Natural killer cell (primary cell): ENCODE measurements around the gene FANCB. TPM values are rescaled to one million over a fixed set of nuclear protein-coding genes. Genes with fewer than 3 reads are reported as not detected.

Experiments
- ATAC-seq, 3 donors: fragments of 150-1000 bp in 2 of 3; fragments of 200-7000 bp in 1 of 3; cut with Tn5 transposase; 1 replicate in 1 of 3; 2 replicates in 2 of 3; pipeline ENCODE4 v1.10.0; 2021; ENCODE audit warnings: mild to moderate bottlenecking in 2 of 3, moderate library complexity in 2 of 3
- DNase-seq, 2 donors: peaks; one replicate each; pipeline versions ENCODE4 v3.0.0 to v3.0.0-alpha.2; 2013 to 2021; ENCODE audit warnings: mixed read lengths in 1 of 2
- H3K27ac ChIP-seq: one replicate; pipeline ENCODE4 v1.5.1; 2013; ENCODE audit warnings: mild to moderate bottlenecking, low read length
- H3K27me3 ChIP-seq: one replicate; pipeline ENCODE4 v1.6.1; 2013; ENCODE audit warnings: low read length; ENCODE audit not compliant: control insufficient read depth, insufficient read depth
- H3K36me3 ChIP-seq: one replicate; pipeline ENCODE4 v1.6.1; 2013; ENCODE audit warnings: low read length; ENCODE audit not compliant: control insufficient read depth, insufficient read depth
- H3K4me1 ChIP-seq: one replicate; pipeline ENCODE4 v1.6.1; 2013; ENCODE audit warnings: low read length; ENCODE audit not compliant: control insufficient read depth, insufficient read depth
- H3K4me3 ChIP-seq: one replicate; pipeline ENCODE4 v1.5.1; 2013; ENCODE audit warnings: low read length
- H3K9me3 ChIP-seq: one replicate; pipeline ENCODE4 v1.6.1; 2013; ENCODE audit warnings: low read length; ENCODE audit not compliant: control insufficient read depth, insufficient read depth
- H3K27ac Mint-ChIP-seq, 2 donors: one replicate each; pipeline ENCODE4 v1.8.0; 2022; ENCODE audit warnings: mild to moderate bottlenecking in 2 of 2, mixed read lengths in 2 of 2, moderate library complexity in 1 of 2
- H3K27me3 Mint-ChIP-seq, 2 donors: one replicate each; pipeline ENCODE4 v1.8.0; 2022; ENCODE audit warnings: low read depth in 2 of 2, mixed read lengths in 2 of 2
- H3K36me3 Mint-ChIP-seq: one replicate; pipeline ENCODE4 v1.8.0; 2022; ENCODE audit warnings: mixed read lengths
- H3K4me1 Mint-ChIP-seq, 2 donors: one replicate each; pipeline ENCODE4 v1.8.0; 2022; ENCODE audit warnings: mixed read lengths in 2 of 2
- H3K4me3 Mint-ChIP-seq: one replicate; pipeline ENCODE4 v1.8.0; 2022; ENCODE audit warnings: mild to moderate bottlenecking, moderate library complexity, mixed read lengths
- H3K9me3 Mint-ChIP-seq, 2 donors: one replicate each; pipeline ENCODE4 v1.8.0; 2022; ENCODE audit warnings: mixed read lengths in 2 of 2
- CTCF ChIP-seq: fragments of 200-600 bp; IDR thresholded peaks from one replicate; pipeline ENCODE4 v1.8.0; 2022; ENCODE audit warnings: antibody characterized with exemption
- WGBS: methylation state at CpG from one replicate; pipeline ENCODE4 v1.1.7; 2013; ENCODE audit warnings: missing lambda C conversion rate; ENCODE audit not compliant: insufficient coverage; 5-methylcytosine and 5-hydroxymethylcytosine counted together
- intact Hi-C: fragments of 100-400 bp; cut with micrococcal nuclease; formaldehyde crosslinking; loops from one replicate; pipeline ENCODE4 v1.14.2; 2022
- total RNA-seq, 4 donors: library from RNA; stranded (reverse); fragments of 120-200 nt in 1 of 4; gene quantifications; one replicate each; pipeline versions ENCODE4 v1.2.3 to v1.2.4, GENCODE V29; 2013 to 2022

The FANCB gene
- total RNA-seq, 3 donors from 2014 or later (not counting 1 experiment from before 2014, with no cell fraction given): 6.0 to 9.3 (median 7.8) TPM

GRCh38 chrX:14802943-14803710 lies 69.7 kb downstream of the FANCB start:
- H3K4me1 Mint-ChIP-seq: no peaks in the 10 kb centered on the region
- H3K27me3 Mint-ChIP-seq: no peaks in the 10 kb centered on the region
- H3K4me1 ChIP-seq: no peaks in the 10 kb centered on the region
- H3K27ac ChIP-seq: no peak overlapping the region
- no peaks in the 10 kb centered on the region for H3K27me3 ChIP-seq
- no peak overlapping the region for H3K4me3 Mint-ChIP-seq
- no peaks in the 10 kb centered on the region for H3K9me3 ChIP-seq
- intact Hi-C loops: no loop called here
- peaks cover 6 to 7% of the 10 kb centered on the region in 2 donors for H3K9me3 Mint-ChIP-seq
- no peak overlapping the region for H3K27ac Mint-ChIP-seq
- no peak for TF ChIP-seq CTCF
- no peaks in the 10 kb centered on the region for H3K36me3 Mint-ChIP-seq
- H3K36me3 ChIP-seq: no peaks in the 10 kb centered on the region
- DNase-seq (no peak), ATAC-seq (no peak)
- H3K4me3 ChIP-seq: no peak overlapping the region
- WGBS: no CpG with 5 or more reads among the region's 1 CpG

DNA sequence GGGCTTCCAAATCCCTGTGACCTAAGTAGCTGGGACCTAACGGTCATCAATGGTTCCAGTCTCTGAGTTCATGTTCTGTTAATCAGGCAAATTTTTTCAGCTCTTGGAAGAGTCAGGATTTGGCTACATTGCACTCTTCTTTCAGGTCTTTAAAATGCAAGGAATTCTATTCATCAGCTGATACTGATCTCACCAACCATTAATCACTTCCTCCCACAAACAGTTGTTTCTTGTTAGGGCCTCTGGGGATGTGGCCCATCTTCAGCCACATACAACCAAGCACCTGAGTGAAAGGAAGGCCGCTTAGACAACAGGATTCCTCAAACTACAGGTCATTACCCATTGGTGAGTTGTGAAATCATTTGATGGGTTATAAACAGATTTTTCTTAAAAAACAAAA lies 71.7 kb downstream of the FANCB start:
- H3K4me3 ChIP-seq: no peak overlapping the region
- H3K27me3 ChIP-seq: no peaks in the 10 kb centered on the region
- no peaks in the 10 kb centered on the region for H3K36me3 ChIP-seq
- Mint-ChIP-seq H3K36me3 (no peaks in the 10 kb centered on the region), H3K27ac (no peak overlapping the region), H3K27me3 (no peaks in the 10 kb centered on the region), H3K4me1 (no peaks in the 10 kb centered on the region), H3K4me3 (no peak overlapping the region), H3K9me3 (peaks cover 6% of the 10 kb centered on the region in 2 donors)
- DNase-seq: no peak
- no peaks in the 10 kb centered on the region for H3K9me3 ChIP-seq
- H3K27ac ChIP-seq: no peak overlapping the region
- TF ChIP-seq CTCF: no peak
- no peaks in the 10 kb centered on the region for H3K4me1 ChIP-seq
- 93% methylated on average over 1 of the region's 2 CpGs for WGBS
- intact Hi-C loops: no loop called here
- ATAC-seq: no peak

DNA sequence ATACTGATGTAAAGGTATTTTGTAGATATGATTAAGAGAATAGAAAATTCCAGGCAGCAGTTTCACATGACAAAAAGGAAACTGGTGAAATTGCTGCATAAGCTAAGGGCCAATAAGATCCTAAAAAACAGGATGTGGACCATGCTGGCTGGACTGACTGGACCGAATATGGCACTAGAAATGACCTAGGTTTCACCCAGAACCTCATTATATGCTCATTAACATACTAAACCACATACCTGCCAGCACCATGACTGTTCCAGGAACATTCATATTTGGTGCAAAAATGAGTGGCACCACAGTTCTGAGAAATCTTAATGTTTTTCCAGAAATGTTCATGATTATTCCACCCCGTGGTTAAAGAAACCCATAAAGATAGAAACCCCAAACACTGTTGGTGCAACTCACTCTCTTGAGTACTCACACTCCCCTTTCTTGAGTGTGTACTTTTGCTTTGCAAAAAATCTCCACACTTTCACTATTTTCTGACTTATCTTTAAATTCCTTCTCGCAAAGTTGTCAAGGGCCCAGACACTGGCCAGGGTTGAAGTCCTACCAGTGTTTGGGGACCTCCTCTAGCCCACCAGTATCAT lies 74.0 kb downstream of the FANCB start:
- ATAC-seq: no peak
- Mint-ChIP-seq H3K4me1 (no peaks in the 10 kb centered on the region), H3K36me3 (no peaks in the 10 kb centered on the region), H3K4me3 (no peak overlapping the region), H3K27ac (no peak overlapping the region), H3K27me3 (no peaks in the 10 kb centered on the region), H3K9me3 (peaks cover 2 to 5% of the 10 kb centered on the region in 2 donors)
- no peak for TF ChIP-seq CTCF
- H3K27ac ChIP-seq: no peak overlapping the region
- no peaks in the 10 kb centered on the region for H3K27me3 ChIP-seq
- no peak overlapping the region for H3K4me3 ChIP-seq
- no peak for DNase-seq
- 65% methylated on average over 3 of the region's 3 CpGs for WGBS
- intact Hi-C loops: no loop called here
- no peaks in the 10 kb centered on the region for H3K4me1 ChIP-seq
- H3K36me3 ChIP-seq: no peaks in the 10 kb centered on the region
- no peaks in the 10 kb centered on the region for H3K9me3 ChIP-seq

Other genes with a start within 250 kb of the FANCB start
- gene MOSPD2, start 352 bp upstream of the FANCB start, total RNA-seq: 10 to 100 TPM; 10.5 to 18.0 (median 11.2) TPM